Mammary epithelial cell (primary cell): ENCODE results near the gene SKA2.

Source experiments
- CTCF ChIP-seq, 2 donors: IDR thresholded peaks in 1 of 2; conservative IDR thresholded peaks in 1 of 2; 2 replicates each; pipeline ENCODE4 v1.5.1; 2011 to 2012; ENCODE audit warnings: inconsistent platforms in 2 of 2, low read length in 2 of 2, mild to moderate bottlenecking in 2 of 2, control low read depth in 1 of 2, low read depth in 1 of 2; ENCODE audit not compliant: insufficient read depth in 1 of 2; ENCODE audit errors: extremely low read depth in 1 of 2
- EZH2 ChIP-seq: IDR thresholded peaks from 2 replicates; pipeline ENCODE4 v1.6.1; 2012; ENCODE audit warnings: low read length, inconsistent platforms, borderline replicate concordance

GRCh38 chr17:59062509-59062908 lies 92.5 kb downstream of the SKA2 start:
- TF ChIP-seq CTCF (conservative IDR thresholded peaks at IDR 0.05 in 1 of 2, IDR thresholded peaks at IDR 0.05 in 1 of 2; ENCODE audit: extremely low read depth in 1 of 2, insufficient read depth in 1 of 2, low read depth in 1 of 2, low read length in 2 of 2) (no peak), EZH2 (no peak)
